HEK293T (cell line): ENCODE data around the gene TIMP4.

Experiments used
- CTCF ChIA-PET: fragments of 350-600 bp; formaldehyde crosslinking; extraction: SDS; loops from one replicate; lab custom pipeline; 2021; ENCODE audit warnings: antibody characterized with exemption, inconsistent platforms; lab: Yijun Ruan, JAX
- POLR2A ChIA-PET: fragments of 350-600 bp; formaldehyde crosslinking; extraction: SDS; loops from one replicate; lab custom pipeline; 2020; ENCODE audit warnings: antibody characterized with exemption, inconsistent platforms; lab: Yijun Ruan, JAX
- DNase-seq: peaks from one replicate; pipeline ENCODE4 v3.0.0; 2012; ENCODE audit warnings: mixed read lengths; ENCODE audit errors: extremely low spot score
- ARNT ChIP-seq: fragments of 450-650 bp; IDR thresholded peaks from 2 replicates; pipeline ENCODE4 v1.6.1; 2017; ENCODE audit warnings: mild to moderate bottlenecking
- BHLHE40 ChIP-seq: fragments of 450-650 bp; IDR thresholded peaks from 2 replicates; pipeline ENCODE4 v1.6.1; 2016; ENCODE audit warnings: mild to moderate bottlenecking, moderate library complexity, borderline replicate concordance
- CTBP1 ChIP-seq: fragments of 450-650 bp; IDR thresholded peaks from 2 replicates; pipeline ENCODE4 v1.6.1; 2016; ENCODE audit warnings: borderline replicate concordance
- ELF4 ChIP-seq: fragments of 450-650 bp; IDR thresholded peaks from 2 replicates; pipeline ENCODE4 v1.6.1; 2017; ENCODE audit warnings: antibody characterized with exemption
- FOXA1 ChIP-seq: fragments of 450-650 bp; IDR thresholded peaks from 2 replicates; pipeline ENCODE4 v1.6.1; 2016; ENCODE audit warnings: mild to moderate bottlenecking
- FOXK2 ChIP-seq: fragments of 450-650 bp; IDR thresholded peaks from 2 replicates; pipeline ENCODE4 v1.6.1; 2016; ENCODE audit warnings: mild to moderate bottlenecking
- FOXM1 ChIP-seq: fragments of 450-650 bp; IDR thresholded peaks from 2 replicates; pipeline ENCODE4 v1.6.1; 2017; ENCODE audit warnings: mild to moderate bottlenecking, borderline replicate concordance
- HDGF ChIP-seq: fragments of 450-650 bp; IDR thresholded peaks from 2 replicates; pipeline ENCODE4 v1.6.1; 2017; ENCODE audit warnings: antibody characterized with exemption, borderline replicate concordance
- L3MBTL2 ChIP-seq: fragments of 450-650 bp; conservative IDR thresholded peaks from 2 replicates; pipeline ENCODE4 v1.6.1; 2016; ENCODE audit warnings: mild to moderate bottlenecking
- LEF1 ChIP-seq: fragments of 450-650 bp; IDR thresholded peaks from 2 replicates; pipeline ENCODE4 v1.6.1; 2017; ENCODE audit warnings: mild to moderate bottlenecking, borderline replicate concordance
- NFRKB ChIP-seq: fragments of 450-650 bp; IDR thresholded peaks from 2 replicates; pipeline ENCODE4 v1.6.1; 2016; ENCODE audit warnings: mild to moderate bottlenecking, moderate library complexity
- PKNOX1 ChIP-seq: fragments of 450-650 bp; IDR thresholded peaks from 2 replicates; pipeline ENCODE4 v1.6.1; 2016
- SP1 ChIP-seq: fragments of 450-650 bp; IDR thresholded peaks from 2 replicates; pipeline ENCODE4 v1.6.1; 2017
- SUZ12 ChIP-seq: fragments of 450-650 bp; IDR thresholded peaks from 2 replicates; pipeline ENCODE4 v1.6.1; 2016; ENCODE audit warnings: mild to moderate bottlenecking
- TARDBP ChIP-seq: fragments of 450-650 bp; IDR thresholded peaks from 2 replicates; pipeline ENCODE4 v1.6.1; 2016
- ZNF384 ChIP-seq: fragments of 450-650 bp; IDR thresholded peaks from 2 replicates; pipeline ENCODE4 v1.6.1; 2016

TIMP4 gene

GRCh38 chr3:12182687-12183441 lies 24.2 kb upstream of the TIMP4 start:
- TF ChIP-seq SUZ12, result no peak
- no peak for TF ChIP-seq ELF4
- TF ChIP-seq L3MBTL2, result no peak
- no peak for TF ChIP-seq BHLHE40
- TF ChIP-seq HDGF, result no peak
- no peak for TF ChIP-seq FOXA1
- no peak for TF ChIP-seq ARNT
- TF ChIP-seq ZNF384, result no peak
- TF ChIP-seq PKNOX1, result no peak
- TF ChIP-seq NFRKB, result no peak
- TF ChIP-seq LEF1, result no peak
- TF ChIP-seq FOXK2, result no peak
- TF ChIP-seq SP1, result no peak
- no peak for TF ChIP-seq TARDBP
- TF ChIP-seq CTBP1, result no peak
- TF ChIP-seq FOXM1, result no peak

GRCh38 chr3:12181806-12182205 lies 23.1 kb upstream of the TIMP4 start:
- DNase-seq, result no peak
- ChIA-PET POLR2A (interaction anchor here (1.1 kb wide), 1 partner anchor 303 kb away, joined by 3 read pairs; the partner anchor contains the start of gene TSEN2), CTCF (no interaction called here)
- TF ChIP-seq HDGF, result no peak
- TF ChIP-seq PKNOX1, result no peak
- no peak for TF ChIP-seq FOXM1
- no peak for TF ChIP-seq SP1
- TF ChIP-seq FOXA1, result no peak
- no peak for TF ChIP-seq ELF4
- TF ChIP-seq LEF1, result no peak
- no peak for TF ChIP-seq TARDBP
- no peak for TF ChIP-seq ZNF384

More at GRCh38 chr3:12182687-12183441, 24.2 kb upstream of the TIMP4 start:
- DNase-seq, result no peak
- ChIA-PET POLR2A (no interaction called here), CTCF (interaction anchor here (1.8 kb wide), 1 partner anchor 297 kb away, joined by 5 read pairs; no protein-coding TSS in a partner anchor)

GRCh38 chr3:12181301-12181700 lies 22.6 kb upstream of the TIMP4 start:
- ChIA-PET POLR2A (interaction anchor here (1.1 kb wide), 1 partner anchor 303 kb away, joined by 3 read pairs; the partner anchor contains the start of gene TSEN2), CTCF (no interaction called here)
- DNase-seq, result no peak
- TF ChIP-seq FOXK2, result no peak
- no peak for TF ChIP-seq ZNF384
- TF ChIP-seq PKNOX1, result no peak
- no peak for TF ChIP-seq CTBP1
- TF ChIP-seq ARNT, result no peak
- TF ChIP-seq L3MBTL2, result no peak
- TF ChIP-seq BHLHE40, result no peak
- TF ChIP-seq FOXM1, result no peak

GRCh38 chr3:12180631-12181030 lies 21.9 kb upstream of the TIMP4 start:
- POLR2A ChIA-PET, result interaction anchor here (1.1 kb wide), 1 partner anchor 304 kb away, joined by 3 read pairs; the partner anchor contains the start of gene TSEN2
- TF ChIP-seq NFRKB (no peak), FOXK2 (no peak), PKNOX1 (no peak), FOXA1 (no peak), ZNF384 (no peak), SP1 (no peak), CTBP1 (no peak), TARDBP (no peak), L3MBTL2 (no peak), ELF4 (no peak), BHLHE40 (no peak), SUZ12 (no peak), LEF1 (no peak), FOXM1 (no peak), HDGF (no peak), ARNT (no peak)
- no peak for DNase-seq
- CTCF ChIA-PET, result no interaction called here

- CTCF ChIA-PET, result no interaction called here
- no peak for DNase-seq
- POLR2A ChIA-PET, result no interaction called here
- TF ChIP-seq BHLHE40 (no peak), FOXK2 (no peak)
These were observed 21.5 kb upstream of the TIMP4 start for GRCh38 chr3:12180218-12180617.

- POLR2A ChIA-PET, result interaction anchor here (1.0 kb wide), 1 partner anchor 62 kb away, joined by 3 read pairs; no protein-coding TSS in a partner anchor
- CTCF ChIA-PET, result no interaction called here
- DNase-seq, result no peak
These were observed 20.7 kb upstream of the TIMP4 start for GRCh38 chr3:12179441-12179840.

More at GRCh38 chr3:12179441-12179840, 20.7 kb upstream of the TIMP4 start:
- no peak for TF ChIP-seq ZNF384
- TF ChIP-seq LEF1, result no peak
